GM23338 (cell line): Measurements from ENCODE around the gene KAT14. TPM values are rescaled to one million over a fixed set of nuclear protein-coding genes. Genes with fewer than 3 reads are reported as not detected.
"Not testable (repeated sequence)": the region's sequence is repeated elsewhere in the genome, so short reads cannot be mapped to it uniquely, and the experiment has no call there.

Experiments
- ATAC-seq: fragments of 200-7000 bp; cut with Tn5 transposase; 3 replicates; pipeline ENCODE4 v1.9.1; 2020
- DNase-seq: peaks from one replicate; pipeline ENCODE4 v3.0.0-alpha.2; 2015; ENCODE audit warnings: low spot score
- H2AFZ ChIP-seq: fragments of 200-600 bp; sonication (generic); 2 replicates; pipeline ENCODE4 v1.8.0; 2016; ENCODE audit warnings: antibody characterized with exemption, mild to moderate bottlenecking, moderate library complexity
- H3F3A ChIP-seq: fragments of 200-600 bp; sonication (generic); replicated peaks from 2 replicates; pipeline ENCODE4 v1.8.0; 2017; ENCODE audit warnings: antibody characterized with exemption, mixed run types, low read depth
- H3K27ac ChIP-seq: fragments of 200-600 bp; sonication (generic); 2 replicates; pipeline ENCODE4 v1.6.1; 2016; ENCODE audit warnings: low read depth
- H3K27me3 ChIP-seq: fragments of 200-600 bp; sonication (generic); 2 replicates; pipeline ENCODE4 v1.8.0; 2016; ENCODE audit warnings: mild to moderate bottlenecking, mixed run types, moderate library complexity; ENCODE audit not compliant: insufficient read depth
- H3K36me3 ChIP-seq: fragments of 200-600 bp; sonication (generic); 2 replicates; pipeline ENCODE4 v1.8.0; 2016; ENCODE audit warnings: mild to moderate bottlenecking; ENCODE audit not compliant: insufficient read depth
- H3K4me1 ChIP-seq: fragments of 200-600 bp; sonication (generic); 2 replicates; pipeline ENCODE4 v1.8.0; 2016; ENCODE audit warnings: mild to moderate bottlenecking, moderate library complexity; ENCODE audit not compliant: insufficient read depth
- H3K4me2 ChIP-seq: fragments of 200-600 bp; sonication (generic); 2 replicates; pipeline ENCODE4 v1.7.1; 2017; ENCODE audit warnings: mixed run types
- H3K4me3 ChIP-seq: fragments of 200-600 bp; sonication (generic); 2 replicates; pipeline ENCODE4 v1.6.1; 2016; ENCODE audit warnings: mixed run types
- H3K79me2 ChIP-seq: fragments of 200-600 bp; sonication (generic); replicated peaks from 2 replicates; pipeline ENCODE4 v1.8.0; 2017; ENCODE audit warnings: mild to moderate bottlenecking; ENCODE audit not compliant: insufficient read depth
- H3K9me2 ChIP-seq: fragments of 200-600 bp; sonication (generic); 2 replicates; pipeline ENCODE4 v1.8.0; 2017; ENCODE audit not compliant: insufficient read depth
- H4K20me1 ChIP-seq: fragments of 200-600 bp; sonication (generic); replicated peaks from 2 replicates; pipeline ENCODE4 v1.8.0; 2017; ENCODE audit warnings: mild to moderate bottlenecking; ENCODE audit not compliant: insufficient read depth
- H3K27ac Mint-ChIP-seq: 2 replicates; pipeline ENCODE4 v1.8.0; 2020; ENCODE audit warnings: inconsistent platforms, mild to moderate bottlenecking, moderate library complexity, mixed read lengths
- H3K27me3 Mint-ChIP-seq: 3 replicates; pipeline ENCODE4 v1.8.0; 2022; ENCODE audit warnings: low read depth, mild to moderate bottlenecking, moderate library complexity, mixed read lengths, inconsistent platforms; ENCODE audit not compliant: insufficient read depth, poor library complexity
- H3K36me3 Mint-ChIP-seq: 3 replicates; pipeline ENCODE4 v1.8.0; 2021; ENCODE audit warnings: low read depth, mild to moderate bottlenecking, inconsistent platforms, moderate library complexity, mixed read lengths
- H3K4me1 Mint-ChIP-seq: 3 replicates; pipeline ENCODE4 v1.8.0; 2020; ENCODE audit warnings: mild to moderate bottlenecking, inconsistent platforms, mixed read lengths
- H3K4me3 Mint-ChIP-seq: 3 replicates; pipeline ENCODE4 v1.8.0; 2021; ENCODE audit warnings: moderate library complexity, mild to moderate bottlenecking, inconsistent platforms, mixed read lengths
- H3K9me3 Mint-ChIP-seq: 3 replicates; pipeline ENCODE4 v1.8.0; 2020; ENCODE audit warnings: moderate library complexity, mild to moderate bottlenecking, inconsistent platforms, mixed read lengths
- CREB1 ChIP-seq: fragments of 250-450 bp; sonication (Bioruptor Pico); IDR thresholded peaks from 2 replicates; pipeline ENCODE4 v1.5.0; 2020; ENCODE audit warnings: low read depth, mild to moderate bottlenecking, moderate library complexity
- CTCF ChIP-seq, 2 experiments: fragments of 200-600 bp in 1 of 2; sonication (generic) in 1 of 2; conservative IDR thresholded peaks; 2 replicates each; pipeline versions ENCODE4 v1.5.1 to v1.6.1; 2016 to 2017; ENCODE audit warnings: antibody characterized with exemption in 2 of 2, low read depth in 2 of 2, mild to moderate bottlenecking in 2 of 2, moderate library complexity in 1 of 2
- EZH2 ChIP-seq: fragments of 200-600 bp; sonication (generic); IDR thresholded peaks from one replicate; pipeline ENCODE4 v1.8.0; 2017; ENCODE audit warnings: antibody characterized with exemption, mild to moderate bottlenecking, low read depth; ENCODE audit not compliant: unreplicated experiment
- JUNB ChIP-seq: IDR thresholded peaks from one replicate; pipeline ENCODE4 v1.6.1; 2016; ENCODE audit warnings: antibody characterized with exemption; ENCODE audit not compliant: unreplicated experiment
- REST ChIP-seq: IDR thresholded peaks from one replicate; pipeline ENCODE4 v1.6.1; 2018; ENCODE audit warnings: antibody characterized with exemption; ENCODE audit not compliant: unreplicated experiment
- STAT1 ChIP-seq: IDR thresholded peaks from one replicate; pipeline ENCODE4 v1.6.1; 2016; ENCODE audit warnings: antibody characterized with exemption; ENCODE audit not compliant: unreplicated experiment
- ZNF114 ChIP-seq: fragments of 250-450 bp; sonication (Bioruptor Pico); IDR thresholded peaks from 2 replicates; pipeline ENCODE4 v1.5.0; 2020; ENCODE audit warnings: mild to moderate bottlenecking, moderate library complexity
- polyA plus RNA-seq: library from polyadenylated mRNA; unstranded; fragments of >200 nt; fragmentation: Nextera tagmentation; extraction: Ambion mirVana; gene quantifications from 2 replicates; pipeline ENCODE4 v1.2.1, GENCODE V29; 2016
- total RNA-seq: library from RNA; depleted of rRNA; stranded (reverse); fragments of >200 nt; shearing (Covaris generic); gene quantifications from 2 replicates; pipeline ENCODE4 v1.2.3, GENCODE V29; 2014

KAT14 gene
- total and polyA plus RNA-seq, 2 experiments from 2014 or later = 17.8 to 25.0 TPM

- H3K36me3 Mint-ChIP-seq = peaks cover 59% of the 10 kb centered on the region
- H3K27me3 ChIP-seq = no peaks in the 10 kb centered on the region
- ATAC-seq = peak; percentile 44
Observed at GRCh38 chr20:18174906-18175683, 37.4 kb downstream of the KAT14 start.

GRCh38 chr20:18176318-18176785 is 38.7 kb downstream of the KAT14 start:
- peak overlapping the region; percentile 97 for H3K27ac Mint-ChIP-seq
- H3K4me1 ChIP-seq = no peaks in the 10 kb centered on the region
- no peak overlapping the region for H3K4me2 ChIP-seq
- H3K4me1 Mint-ChIP-seq = peaks cover 12% of the 10 kb centered on the region
- H3K4me3 Mint-ChIP-seq = no peak overlapping the region; the same call in 2 of the 3 replicates
- peaks cover 9% of the 10 kb centered on the region for H3K36me3 ChIP-seq
- H3K9me3 Mint-ChIP-seq = peaks cover 17% of the 10 kb centered on the region
- H3K27me3 ChIP-seq = no peaks in the 10 kb centered on the region
- ATAC-seq (peak; percentile 92), DNase-seq (peak; percentile 67)
- TF ChIP-seq CTCF (conservative IDR thresholded peaks at IDR 0.05; ENCODE audit: low read depth in 2 of 2) = peak; percentile 19 to 54; a peak in 3 of 4 replicates
- no peak for TF ChIP-seq JUNB
- peak; percentile 45; the same call in 1 of the 2 replicates for TF ChIP-seq CREB1 (CRISPR knock-in tag)
- H3K27ac ChIP-seq = no peak overlapping the region
- H3F3A ChIP-seq = no peaks in the 10 kb centered on the region
- peaks cover 60% of the 10 kb centered on the region for H3K36me3 Mint-ChIP-seq
- peaks cover 7% of the 10 kb centered on the region for H3K27me3 Mint-ChIP-seq
- no peak overlapping the region for H2AFZ ChIP-seq
- H3K9me2 ChIP-seq = 0 out of 2 replicates have a peak, but pooled peaks cover 5% of the 10 kb centered on the region
- no peak overlapping the region for H3K4me3 ChIP-seq
- peaks cover 4% of the 10 kb centered on the region; the same call in 1 of the 2 replicates for H4K20me1 ChIP-seq
- peaks cover 51% of the 10 kb centered on the region for H3K79me2 ChIP-seq

More at GRCh38 chr20:18174906-18175683, 37.4 kb downstream of the KAT14 start:
- Mint-ChIP-seq H3K27me3 (peaks cover 7% of the 10 kb centered on the region), H3K4me1 (peaks cover 12% of the 10 kb centered on the region), H3K9me3 (peaks cover 9% of the 10 kb centered on the region), H3K27ac (peak overlapping the region; percentile 97; the same call in 1 of the 2 replicates), H3K4me3 (no peak overlapping the region)
- H3K4me3 ChIP-seq = no peak overlapping the region
- peaks cover 4% of the 10 kb centered on the region; the same call in 1 of the 2 replicates for H4K20me1 ChIP-seq
- H3K36me3 ChIP-seq = peaks cover 5% of the 10 kb centered on the region
- no peak overlapping the region for H3K4me2 ChIP-seq
- peaks cover 61% of the 10 kb centered on the region for H3K79me2 ChIP-seq
- no peaks in the 10 kb centered on the region for H3F3A ChIP-seq
- no peak for TF ChIP-seq ZNF114 (CRISPR knock-in tag)
- TF ChIP-seq JUNB = no peak
- no peak for TF ChIP-seq STAT1
- no peak for TF ChIP-seq EZH2
- no peak for TF ChIP-seq REST
- DNase-seq = no peak
- 0 out of 2 replicates have a peak, but pooled peaks cover 5% of the 10 kb centered on the region for H3K9me2 ChIP-seq
- H3K4me1 ChIP-seq = no peaks in the 10 kb centered on the region
- H3K27ac ChIP-seq = 0 out of 2 replicates have a peak overlapping the region, but pooled peaks have one; percentile 50
- H2AFZ ChIP-seq = no peak overlapping the region

GRCh38 chr20:18180366-18180765 is 42.7 kb downstream of the KAT14 start:
- H3K4me1 Mint-ChIP-seq, H3K27ac ChIP-seq, H3K4me3 ChIP-seq, H3K4me2 ChIP-seq, H3K4me1 ChIP-seq, H3K9me2 ChIP-seq, ATAC-seq, H3K4me3 Mint-ChIP-seq, DNase-seq, H3K27ac Mint-ChIP-seq, H3K27me3 ChIP-seq, H2AFZ ChIP-seq, H3F3A ChIP-seq, H3K27me3 Mint-ChIP-seq, H4K20me1 ChIP-seq: not testable (repeated sequence)
- Histone ChIP-seq H3K36me3 (peaks cover 39% of the 10 kb centered on the region), H3K79me2 (peaks cover 23% of the 10 kb centered on the region)
- Mint-ChIP-seq H3K36me3 (peaks cover 76% of the 10 kb centered on the region), H3K9me3 (peaks cover 17% of the 10 kb centered on the region)
